ENCODE results near the gene SLC46A1.

SLC46A1 gene

GRCh38 chr17:28348979-28349378, 57.0 kb downstream of the SLC46A1 start:
- no peak for DNase-seq

DNA sequence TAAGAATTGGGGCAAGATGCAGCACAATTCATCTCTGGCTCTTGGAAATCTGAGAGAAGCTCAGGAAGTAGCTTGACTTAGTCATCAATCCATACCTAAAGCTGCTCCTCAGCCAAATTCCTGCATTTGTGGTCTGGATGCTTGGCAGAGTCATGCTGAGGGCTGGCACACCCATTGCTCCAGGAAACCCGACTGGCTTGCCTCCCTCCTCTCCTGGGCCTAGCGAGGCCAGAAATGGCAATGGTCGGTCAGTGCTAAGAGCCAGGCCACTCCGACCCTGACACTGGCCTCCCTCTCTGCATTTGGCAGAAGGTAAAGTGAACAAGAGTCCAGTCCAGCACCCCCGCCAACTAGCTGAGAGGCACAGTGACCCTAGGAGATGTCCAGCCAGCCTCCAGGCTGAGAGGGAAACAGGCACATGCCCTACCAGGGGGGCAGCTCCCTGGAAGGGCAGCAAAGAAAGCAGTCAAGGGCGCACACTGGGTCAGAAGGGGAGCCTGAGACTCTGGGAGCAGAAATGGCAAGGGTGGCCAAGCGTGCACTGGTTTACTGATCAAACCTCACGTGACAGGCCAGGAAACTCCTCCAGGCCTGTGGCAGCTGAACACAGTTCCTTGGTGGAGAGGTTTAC, 58.6 kb downstream of the SLC46A1 start:
- no peak for DNase-seq

DNA sequence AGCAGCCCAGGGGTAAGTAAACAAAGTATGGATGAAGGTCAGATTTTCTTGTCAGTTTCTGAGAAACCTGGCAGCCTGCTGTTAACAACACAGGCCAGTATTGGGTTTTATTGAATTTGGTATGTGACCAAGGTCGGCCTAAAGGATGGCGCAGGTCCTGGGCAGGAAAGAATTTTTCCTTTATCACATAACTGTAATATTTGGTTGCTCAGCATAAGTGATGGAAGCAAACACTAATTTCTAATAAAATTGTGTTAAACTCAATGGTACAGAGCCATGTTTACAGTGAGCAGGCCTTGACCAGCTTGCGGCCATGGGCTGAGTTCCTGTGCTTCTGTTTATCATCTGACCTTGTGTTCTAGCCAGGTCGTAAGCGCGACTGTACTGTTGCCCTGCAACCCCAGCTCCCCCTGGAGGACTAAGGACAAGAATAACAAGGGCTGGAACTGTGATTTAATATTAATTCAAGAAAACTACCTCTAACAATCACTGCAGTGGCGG, 59.2 kb downstream of the SLC46A1 start:
- no peak for DNase-seq

- DNase-seq: no peak
Measured at GRCh38 chr17:28346199-28346580, 59.8 kb downstream of the SLC46A1 start.

- DNase-seq: no peak
Measured at GRCh38 chr17:28345419-28346198, 60.4 kb downstream of the SLC46A1 start.
